Measurements from ENCODE around the gene HYAL3. TPM values are rescaled to one million over a fixed set of nuclear protein-coding genes. Genes with fewer than 3 reads are reported as not detected.
A peak's percentile ranks its signal among the peaks of the same experiment; 100 is the strongest.

The HYAL3 gene
- total and polyA plus RNA-seq, 7 donors: 0.60 to 8.3 (median 3.3) TPM

GRCh38 chr3:50304601-50305000 lies 5.4 kb upstream of the HYAL3 start:
- intact Hi-C loops (cut with DNase I): no loop called here
- Histone ChIP-seq H3K27ac (no peak overlapping the region), H3K36me3 (no peaks in the 10 kb centered on the region), H3K27me3 (no peaks in the 10 kb centered on the region), H3K9me3 (no peaks in the 10 kb centered on the region), H3K4me3 (no peak overlapping the region), H3K4me1 (peaks cover 0 to 32% (median 30%) of the 10 kb centered on the region in 4 donors)
- no peak for TF ChIP-seq POLR2A (IDR thresholded peaks at IDR 0.05)
- no peak for TF ChIP-seq EP300 (IDR thresholded peaks at IDR 0.05)
- no peak for TF ChIP-seq CTCF (IDR thresholded peaks at IDR 0.05)
- no peak for TF ChIP-seq POLR2AphosphoS5 (IDR thresholded peaks at IDR 0.05)
- no peak for DNase-seq

- DNase-seq: peak; percentile 83
- H3K4me3 ChIP-seq: peak within 1 kb of the TSS in 1 of 4 donors; percentile 14
- peaks cover 4 to 38% (median 37%) of the 10 kb centered on the region in 4 donors for H3K4me1 ChIP-seq
- peak within 1 kb of the TSS; percentile 48 to 72 (median 58) for H3K27ac ChIP-seq
- H3K9me3 ChIP-seq: no peaks in the 10 kb centered on the region
- TF ChIP-seq EP300 (IDR thresholded peaks at IDR 0.05) (no peak), POLR2AphosphoS5 (IDR thresholded peaks at IDR 0.05) (peak in 2 of 4 donors; percentile 30 to 49), CTCF (IDR thresholded peaks at IDR 0.05) (no peak), POLR2A (IDR thresholded peaks at IDR 0.05) (no peak)
- WGBS, 2 donors: 40 to 71% methylated on average over 14 of the region's 14 CpGs
- no peaks in the 10 kb centered on the region for H3K36me3 ChIP-seq
- intact Hi-C loops (cut with DNase I): no loop called here
- H3K27me3 ChIP-seq: no peaks in the 10 kb centered on the region
These were observed 4.0 kb upstream of the HYAL3 start, which contains the start of gene HYAL1 for GRCh38 chr3:50303013-50303815. Gene HYAL1 (minus strand): TSS chr3:50303574. CDS start chr3:50302956, 618 bp downstream.

- DNase-seq: no peak
- Histone ChIP-seq H3K4me3 (no peak overlapping the region), H3K9me3 (no peaks in the 10 kb centered on the region), H3K36me3 (no peaks in the 10 kb centered on the region), H3K27me3 (no peaks in the 10 kb centered on the region), H3K4me1 (peaks cover 4 to 45% (median 40%) of the 10 kb centered on the region in 4 donors), H3K27ac (peak overlapping the region; percentile 48 to 72 (median 58))
- 92 to 93% methylated on average over 32 of the region's 32 CpGs for WGBS, 2 donors
- TF ChIP-seq POLR2AphosphoS5 (IDR thresholded peaks at IDR 0.05): no peak
- TF ChIP-seq CTCF (IDR thresholded peaks at IDR 0.05): no peak
- TF ChIP-seq EP300 (IDR thresholded peaks at IDR 0.05): no peak
- intact Hi-C loops (cut with DNase I): no loop called here
These were observed 3.1 kb upstream of the HYAL3 start for GRCh38 chr3:50302095-50303012.

GRCh38 chr3:50300681-50301254 lies 1.6 kb upstream of the HYAL3 start:
- TF ChIP-seq POLR2A (IDR thresholded peaks at IDR 0.05): no peak
- no peak for TF ChIP-seq CTCF (IDR thresholded peaks at IDR 0.05)
- TF ChIP-seq POLR2AphosphoS5 (IDR thresholded peaks at IDR 0.05): no peak
- TF ChIP-seq EP300 (IDR thresholded peaks at IDR 0.05): no peak
- peaks cover 4 to 45% (median 40%) of the 10 kb centered on the region in 4 donors for H3K4me1 ChIP-seq
- intact Hi-C loops (cut with DNase I): no loop called here
- H3K27me3 ChIP-seq: no peaks in the 10 kb centered on the region
- H3K36me3 ChIP-seq: no peaks in the 10 kb centered on the region
- DNase-seq: no peak
- H3K4me3 ChIP-seq: no peak overlapping the region
- no peaks in the 10 kb centered on the region for H3K9me3 ChIP-seq
- WGBS, 2 donors: 92 to 94% methylated on average over 6 of the region's 6 CpGs
- H3K27ac ChIP-seq: peak overlapping the region; percentile 88 to 89 (median 88)

All from sigmoid colon (tissue), 7 donors.